Measurements from ENCODE around the gene ABCG1.

Gene ABCG1

GRCh38 chr21:42191696-42192595, 27.0 kb upstream of the ABCG1 start:
- no peak for DNase-seq

GRCh38 chr21:42193131-42193671, 25.7 kb upstream of the ABCG1 start:
- DNase-seq = peak in 1 of 4 experiments; percentile 28

DNA sequence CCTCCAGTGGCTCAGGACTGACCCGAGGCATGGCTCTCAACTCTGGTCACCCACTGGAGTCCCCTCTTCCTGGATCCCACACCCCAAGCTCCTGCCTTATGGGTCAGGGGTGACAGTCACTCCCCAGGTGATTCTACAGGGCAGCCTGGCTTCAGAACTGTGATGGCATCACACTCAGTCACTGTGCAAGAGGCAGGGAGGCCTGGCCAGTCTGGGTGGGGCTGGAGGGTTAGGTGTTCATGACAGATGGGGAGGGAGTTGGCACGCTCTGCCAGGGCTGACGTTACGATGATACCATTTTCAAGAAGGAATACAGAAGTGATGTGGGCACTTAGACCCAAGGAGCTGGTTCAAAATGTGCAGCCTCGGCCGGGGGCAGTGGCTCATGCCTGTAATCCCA, 25.2 kb upstream of the ABCG1 start:
- no peak for DNase-seq

DNA sequence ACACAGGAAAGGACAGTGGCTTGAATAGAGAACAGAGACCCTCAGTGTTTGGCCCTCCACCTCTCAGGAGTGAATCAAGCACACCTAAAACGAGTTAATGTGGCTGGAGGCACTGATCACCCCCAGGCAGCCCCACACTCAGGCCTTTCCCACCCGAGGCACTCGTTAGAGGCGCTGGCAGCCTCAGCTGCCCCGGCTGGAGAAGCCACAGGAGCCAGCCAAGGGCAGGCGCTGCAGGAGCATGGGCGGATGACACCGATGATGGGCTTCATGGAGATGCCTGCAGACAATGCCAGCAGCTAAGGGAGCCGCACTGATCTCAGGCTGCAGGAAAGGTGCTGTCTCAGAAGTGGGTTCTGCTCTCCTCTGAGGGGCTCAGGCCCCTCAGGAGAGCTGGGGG, 24.1 kb upstream of the ABCG1 start:
- no peak for DNase-seq

DNA sequence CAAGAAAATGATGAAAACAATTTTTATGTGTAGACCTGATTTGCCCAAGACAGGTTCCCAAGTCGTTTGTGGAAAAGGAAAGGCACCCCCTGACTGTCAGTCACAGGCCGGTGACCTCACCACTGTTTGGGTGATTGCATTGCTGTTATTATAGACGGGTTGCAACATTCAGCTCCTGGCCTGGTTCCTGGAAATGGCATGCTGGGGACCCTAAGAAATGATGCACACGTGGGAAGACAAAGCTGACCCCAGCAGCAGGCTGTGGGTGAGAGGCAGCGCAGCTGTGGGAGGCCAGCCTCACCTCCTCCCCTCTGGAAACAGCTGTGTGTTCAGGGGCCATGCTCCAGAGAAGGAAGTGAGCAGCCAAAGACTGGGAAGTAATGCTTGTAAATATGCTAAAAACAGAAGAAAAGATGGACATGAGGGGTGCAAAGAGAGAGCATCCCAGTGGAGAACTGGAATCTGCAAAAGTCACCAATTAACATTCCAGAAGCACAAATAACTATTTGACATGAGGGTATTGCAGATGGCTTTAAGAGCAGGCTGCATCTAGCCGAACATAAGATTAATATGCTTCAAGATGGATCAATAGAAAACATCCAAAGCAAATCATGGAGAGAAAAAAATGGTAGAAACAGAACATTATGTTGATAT, 23.4 kb upstream of the ABCG1 start:
- no peak for DNase-seq

GRCh38 chr21:42198929-42199867, 19.7 kb upstream of the ABCG1 start:
- no peak for DNase-seq

DNA sequence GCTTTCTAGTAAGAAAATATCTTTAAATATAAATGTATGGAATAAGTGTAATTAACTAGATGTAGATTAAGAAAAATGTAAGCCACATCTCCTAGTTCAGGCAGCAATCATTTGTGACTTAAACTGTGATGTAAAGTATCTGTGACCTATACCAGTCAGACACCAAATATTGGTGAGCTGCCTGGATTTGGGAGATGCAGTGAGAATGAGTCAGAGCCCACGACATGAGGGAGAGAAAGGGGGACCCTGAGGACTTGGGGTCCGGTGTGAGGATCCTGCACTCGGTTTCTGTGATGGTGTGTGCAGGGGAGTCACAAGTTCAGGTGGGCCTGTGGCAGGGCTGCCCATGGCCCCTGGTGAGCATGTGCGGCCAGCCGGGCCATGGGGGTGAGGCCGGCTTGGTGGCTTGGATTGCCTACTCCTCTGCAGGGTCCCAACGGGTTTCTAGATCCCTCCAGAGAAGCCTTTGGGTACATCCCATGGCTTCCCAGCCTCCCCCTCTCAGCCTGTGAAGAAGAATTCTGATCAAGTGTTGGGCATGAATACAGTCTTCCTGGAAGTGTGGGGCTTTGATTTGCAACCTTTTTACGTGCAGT, 19.0 kb upstream of the ABCG1 start:
- DNase-seq = no peak

- DNase-seq = no peak
These were observed 17.9 kb upstream of the ABCG1 start for GRCh38 chr21:42200906-42201614.

DNA sequence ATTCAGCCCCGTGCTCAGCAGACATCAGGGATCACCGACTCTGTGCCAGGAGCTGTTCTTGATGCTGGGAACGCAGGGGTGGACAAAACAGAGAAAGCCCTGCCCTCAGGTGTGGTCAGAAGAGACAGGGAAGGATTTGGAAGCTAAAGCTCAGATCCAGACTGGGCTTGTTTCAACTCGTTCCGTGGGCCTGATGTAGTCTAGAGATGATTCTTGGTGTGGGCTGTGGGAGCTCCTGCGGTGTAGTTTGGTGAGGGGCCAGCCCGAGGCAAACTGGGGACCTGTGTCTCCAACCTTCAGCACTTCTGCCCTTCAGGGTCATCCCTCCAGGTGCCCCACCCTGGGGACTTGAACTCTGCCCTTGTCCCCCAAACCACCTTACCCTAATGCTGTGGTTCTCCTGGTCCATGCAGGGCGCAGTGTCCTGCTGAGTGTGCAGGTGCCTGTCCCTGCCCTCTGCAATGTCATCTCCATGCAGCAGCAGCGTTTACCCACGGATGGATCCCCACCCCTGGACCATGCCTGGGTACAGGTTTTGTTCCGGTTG, 17.3 kb upstream of the ABCG1 start:
- no peak for DNase-seq

GRCh38 chr21:42202321-42202720, 16.6 kb upstream of the ABCG1 start:
- no peak for DNase-seq

- no peak for DNase-seq
These were observed 15.6 kb upstream of the ABCG1 start for GRCh38 chr21:42203321-42203720.

DNA sequence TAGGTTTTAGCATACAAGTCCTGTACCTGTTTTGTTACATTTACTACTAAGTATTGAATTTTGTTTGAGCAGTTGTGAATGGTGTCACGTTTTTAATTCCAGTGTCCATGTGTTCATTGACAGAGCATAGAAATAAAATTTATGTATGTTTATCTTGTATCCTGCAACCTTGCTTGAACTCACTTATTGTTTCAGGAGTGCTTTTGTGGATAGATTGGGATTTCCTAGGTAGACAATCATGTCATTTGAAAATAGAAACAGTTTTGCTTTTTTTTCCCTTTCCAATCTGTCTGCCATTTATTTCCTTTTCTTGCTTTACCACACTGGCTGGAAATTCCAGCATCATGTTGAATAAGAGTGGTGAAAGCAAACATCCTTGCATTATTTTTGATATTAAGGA, 15.0 kb upstream of the ABCG1 start:
- DNase-seq = no peak

DNA sequence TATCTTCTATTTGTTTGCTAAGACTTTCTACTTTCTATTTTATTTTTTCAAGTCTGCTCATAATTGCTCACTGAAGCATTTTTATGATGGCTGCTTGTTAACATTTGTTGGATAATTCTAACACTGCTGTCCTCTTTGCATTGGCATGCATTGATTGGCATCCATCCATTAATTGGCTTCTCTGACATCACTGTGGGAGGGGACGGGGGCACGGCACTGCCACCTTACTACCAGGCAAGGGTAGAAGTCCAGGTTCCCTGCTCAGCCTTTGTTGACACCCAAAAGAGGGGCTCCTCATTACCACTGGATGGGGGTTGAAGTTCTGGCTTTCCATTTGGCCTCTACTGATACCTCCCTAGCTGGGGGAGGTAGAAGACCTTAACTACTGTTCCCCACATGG, 11.5 kb upstream of the ABCG1 start:
- no peak for DNase-seq

GRCh38 chr21:42208036-42208435, 10.9 kb upstream of the ABCG1 start:
- DNase-seq = no peak

DNA sequence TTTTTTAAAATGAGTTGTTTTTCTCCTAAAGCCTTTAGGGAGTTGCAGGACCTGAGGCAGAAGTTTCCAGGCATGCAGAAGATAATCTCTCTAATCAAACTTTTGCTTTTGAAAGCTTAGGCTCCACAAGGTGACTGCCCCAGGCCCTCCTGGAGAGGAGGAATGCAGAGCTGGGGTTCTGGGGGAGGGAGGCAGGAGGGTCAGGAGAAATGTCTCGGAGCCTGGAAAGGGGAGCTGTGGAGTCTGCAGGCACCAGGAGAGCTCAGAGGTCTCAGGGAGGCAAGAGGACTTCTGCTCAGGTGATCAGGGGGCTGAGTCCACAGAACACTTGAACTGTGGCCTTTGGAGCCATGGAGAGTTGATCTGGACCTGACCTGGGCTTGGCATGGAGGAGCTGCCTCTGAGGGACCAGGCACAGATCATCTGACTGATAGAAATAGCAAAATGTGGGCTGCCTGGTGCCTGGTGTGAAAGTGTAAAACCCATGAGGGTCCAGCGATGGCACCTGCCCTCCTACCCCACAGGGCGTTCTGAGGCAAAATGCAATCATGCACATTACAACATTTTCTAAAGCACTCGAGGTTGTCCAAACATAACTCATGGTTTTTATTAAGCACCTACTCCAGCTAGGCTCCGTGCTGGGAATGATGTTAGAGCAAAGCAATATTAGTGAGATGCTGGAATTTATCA, 10.0 kb upstream of the ABCG1 start:
- no peak for DNase-seq

DNA sequence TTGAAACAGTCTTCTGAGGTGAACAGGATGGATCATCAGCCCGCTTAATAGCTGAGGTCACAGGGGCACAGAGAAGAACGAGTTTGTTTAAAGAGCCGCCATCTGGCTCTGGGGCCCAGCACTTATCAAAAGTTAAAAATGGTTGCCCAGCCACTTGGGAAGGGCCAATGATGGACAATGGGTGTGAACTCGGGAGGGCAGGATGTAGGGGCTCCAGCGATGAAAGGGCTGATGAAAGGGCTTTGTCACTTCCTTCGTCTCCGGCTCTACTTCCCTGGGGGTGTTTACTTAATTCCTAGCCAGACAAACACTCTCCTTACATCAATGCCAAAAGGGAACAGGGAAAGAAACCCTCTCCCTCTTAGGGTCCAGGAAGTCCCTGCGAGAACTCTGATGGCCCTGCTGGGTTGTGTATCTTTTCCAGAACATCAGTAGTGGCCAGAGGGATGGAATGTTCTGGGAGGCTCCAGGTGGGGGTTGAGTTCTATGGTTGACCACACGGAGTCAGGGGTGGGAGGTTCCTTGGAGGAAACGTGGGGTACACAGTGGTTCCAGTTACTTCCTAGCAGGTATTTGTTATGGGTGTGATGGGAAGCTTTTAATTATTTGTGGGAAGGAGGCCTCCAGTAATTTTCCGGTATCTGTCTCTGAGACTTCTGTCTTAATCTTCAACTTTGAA, 9.0 kb upstream of the ABCG1 start:
- no peak for DNase-seq

- no peak for DNase-seq
These were observed 6.7 kb upstream of the ABCG1 start for GRCh38 chr21:42212266-42212665.

DNA sequence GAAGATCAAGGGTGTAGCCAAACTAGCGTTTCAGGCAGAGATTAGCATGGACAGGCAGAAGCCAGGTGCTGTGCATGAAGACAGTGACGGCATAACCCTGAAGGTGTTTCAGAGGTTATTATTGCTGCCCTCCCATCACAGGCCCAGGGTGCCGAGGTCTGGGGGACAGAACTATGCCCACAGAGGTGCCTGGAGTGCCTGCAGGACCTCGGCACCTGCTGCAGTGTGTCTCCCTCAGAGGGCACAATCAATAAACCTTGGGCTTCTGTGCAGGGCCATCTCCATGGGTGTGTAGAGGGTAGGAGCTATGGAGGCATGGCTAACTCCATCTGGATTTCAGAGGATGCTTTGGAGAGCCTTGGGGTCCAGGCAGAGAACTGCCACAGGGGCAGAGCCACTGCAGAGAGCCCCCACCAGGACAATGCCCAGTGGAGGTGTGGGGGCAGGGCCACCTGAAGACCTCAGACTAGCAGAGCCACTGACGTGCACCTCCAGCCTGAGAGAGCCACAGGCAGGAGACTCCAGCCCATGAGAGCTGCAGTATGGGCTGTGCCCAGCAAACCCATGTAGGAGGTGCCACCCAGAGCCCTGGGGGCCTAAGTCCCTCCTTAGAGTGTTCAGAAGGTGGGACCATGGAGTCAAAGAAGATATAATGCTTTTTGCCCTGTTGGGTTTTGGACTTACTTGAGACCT, 5.7 kb upstream of the ABCG1 start:
- no peak for DNase-seq

DNA sequence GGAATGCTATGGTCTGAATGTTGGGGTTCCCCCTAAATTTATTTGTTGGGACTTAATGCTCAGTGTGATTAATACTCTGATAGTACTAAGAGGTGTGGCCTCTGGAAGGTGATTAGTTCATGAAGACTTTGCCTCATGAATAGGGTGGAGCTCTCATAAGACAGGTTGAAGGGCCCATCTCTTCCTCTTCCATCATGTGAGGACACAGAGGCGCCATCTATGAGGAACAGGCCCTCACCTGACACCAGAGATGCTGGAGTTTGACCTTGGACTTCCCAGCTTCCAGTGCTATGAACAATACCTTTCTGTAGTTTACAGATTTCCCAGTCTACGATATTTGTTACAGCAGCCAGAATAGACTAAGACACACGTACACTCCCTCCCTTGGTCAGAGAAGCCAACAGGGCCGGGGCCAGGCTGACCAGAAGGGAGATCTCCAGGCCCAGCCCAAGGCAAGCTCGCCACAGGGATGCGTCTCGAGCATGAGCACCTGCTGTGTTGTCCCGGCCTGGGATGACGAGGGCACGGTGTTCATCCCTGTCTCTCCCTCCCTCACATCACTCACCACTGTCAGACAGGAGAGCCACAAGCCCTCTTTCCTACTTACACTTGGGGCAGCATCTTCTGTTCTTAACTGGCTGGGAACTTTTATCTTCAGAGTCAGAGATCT, 4.7 kb upstream of the ABCG1 start:
- no peak for DNase-seq
